Mesendoderm (in vitro differentiated cells): ENCODE measurements around the gene SLC25A20.

ENCODE experiments used
- DNase-seq: peaks from one replicate; pipeline ENCODE4 v3.0.0; 2013
- H2AK5ac ChIP-seq: 2 replicates; pipeline ENCODE4 v1.6.1; 2013; ENCODE audit warnings: low read length, inconsistent platforms
- H2BK120ac ChIP-seq: 2 replicates; pipeline ENCODE4 v1.6.1; 2013; ENCODE audit warnings: low read depth, mild to moderate bottlenecking, low read length, moderate library complexity, mixed read lengths
- H2BK15ac ChIP-seq: replicated peaks from 2 replicates; pipeline ENCODE4 v1.6.1; 2013; ENCODE audit warnings: low read depth, mild to moderate bottlenecking, moderate library complexity
- H2BK5ac ChIP-seq: 2 replicates; pipeline ENCODE4 v1.6.1; 2013; ENCODE audit warnings: low read length, inconsistent platforms
- H3K18ac ChIP-seq: 2 replicates; pipeline ENCODE4 v1.6.1; 2013; ENCODE audit warnings: mild to moderate bottlenecking, low read length, mixed read lengths
- H3K23ac ChIP-seq: one replicate; pipeline ENCODE4 v1.6.1; 2013; ENCODE audit warnings: low read length
- H3K27ac ChIP-seq: 2 replicates; pipeline ENCODE4 v1.5.1; 2013; ENCODE audit warnings: low read depth, mild to moderate bottlenecking, inconsistent platforms, low read length, moderate library complexity
- H3K27me3 ChIP-seq: 2 replicates; pipeline ENCODE4 v1.6.1; 2013; ENCODE audit warnings: low read length, control low read depth, mild to moderate bottlenecking, inconsistent platforms; ENCODE audit not compliant: insufficient read depth, poor library complexity
- H3K36me3 ChIP-seq: 2 replicates; pipeline ENCODE4 v1.6.1; 2013; ENCODE audit warnings: low read length, inconsistent platforms; ENCODE audit not compliant: control insufficient read depth, insufficient read depth
- H3K4ac ChIP-seq: one replicate; pipeline ENCODE4 v1.6.1; 2013; ENCODE audit warnings: low read depth, mild to moderate bottlenecking, low read length, moderate library complexity
- H3K4me1 ChIP-seq: 2 replicates; pipeline ENCODE4 v1.6.1; 2013; ENCODE audit warnings: low read depth, low read length, inconsistent platforms; ENCODE audit not compliant: control insufficient read depth
- H3K4me2 ChIP-seq: 2 replicates; pipeline ENCODE4 v1.6.1; 2013; ENCODE audit warnings: low read length
- H3K4me3 ChIP-seq: 2 replicates; pipeline ENCODE4 v1.5.1; 2013; ENCODE audit warnings: mild to moderate bottlenecking, low read length
- H3K56ac ChIP-seq: one replicate; pipeline ENCODE4 v1.6.1; 2013; ENCODE audit warnings: low read length
- H3K79me1 ChIP-seq: 2 replicates; pipeline ENCODE4 v1.6.1; 2013; ENCODE audit warnings: low read length, inconsistent platforms
- H3K79me2 ChIP-seq: 2 replicates; pipeline ENCODE4 v1.6.1; 2013; ENCODE audit warnings: mild to moderate bottlenecking, low read length; ENCODE audit not compliant: control insufficient read depth, insufficient read depth
- H3K9ac ChIP-seq: 2 replicates; pipeline ENCODE4 v1.6.1; 2013; ENCODE audit warnings: low read length, inconsistent platforms
- H4K5ac ChIP-seq: one replicate; pipeline ENCODE4 v1.6.1; 2013; ENCODE audit warnings: low read length
- H4K8ac ChIP-seq: one replicate; pipeline ENCODE4 v1.6.1; 2013; ENCODE audit warnings: low read depth, mild to moderate bottlenecking, control low read depth, low read length, moderate library complexity
- WGBS: extraction: QIAGEN DNeasy Blood & Tissue Kit; methylation state at CpG from one replicate; pipeline ENCODE4 v1.1.7; 2013; ENCODE audit warnings: low lambda C conversion rate, missing lambda C conversion rate; ENCODE audit not compliant: insufficient coverage; ENCODE audit errors: extremely low coverage; 5-methylcytosine and 5-hydroxymethylcytosine counted together

SLC25A20 gene

GRCh38 chr3:48819234-48820221 lies 79.2 kb downstream of the SLC25A20 start:
- Histone ChIP-seq H2BK5ac (no peak overlapping the region), H3K4ac (no peak overlapping the region), H3K23ac (no peak overlapping the region), H3K9ac (no peak overlapping the region), H4K8ac (no peak overlapping the region), H3K79me1 (peaks cover 2% of the 10 kb centered on the region), H2AK5ac (no peak overlapping the region), H3K79me2 (no peaks in the 10 kb centered on the region), H3K4me3 (no peak overlapping the region), H2BK15ac (no peak overlapping the region), H3K27me3 (no peaks in the 10 kb centered on the region), H3K36me3 (no peaks in the 10 kb centered on the region), H3K4me2 (no peak overlapping the region), H2BK120ac (no peak overlapping the region), H3K56ac (no peak overlapping the region), H3K18ac (no peak overlapping the region), H3K4me1 (no peaks in the 10 kb centered on the region), H3K27ac (no peak overlapping the region), H4K5ac (no peak overlapping the region)
- 100% methylated on average over 1 of the region's 7 CpGs for WGBS
- DNase-seq, result no peak

- WGBS, result no CpG with 5 or more reads among the region's 3 CpGs
- H2AK5ac ChIP-seq, result no peak overlapping the region
- H2BK5ac ChIP-seq, result no peak overlapping the region
- no peak overlapping the region for H3K18ac ChIP-seq
- no peak overlapping the region for H3K9ac ChIP-seq
- H2BK15ac ChIP-seq, result no peak overlapping the region
- H3K56ac ChIP-seq, result no peak overlapping the region
- no peak overlapping the region for H3K23ac ChIP-seq
- no peak overlapping the region for H4K8ac ChIP-seq
- H3K4me1 ChIP-seq, result no peaks in the 10 kb centered on the region
- no peak for DNase-seq
- no peak overlapping the region for H4K5ac ChIP-seq
- H3K27ac ChIP-seq, result no peak overlapping the region
- no peak overlapping the region for H3K4me2 ChIP-seq
- no peaks in the 10 kb centered on the region for H3K27me3 ChIP-seq
- H3K36me3 ChIP-seq, result no peaks in the 10 kb centered on the region
- H3K4ac ChIP-seq, result no peak overlapping the region
- H2BK120ac ChIP-seq, result no peak overlapping the region
- H3K79me1 ChIP-seq, result no peaks in the 10 kb centered on the region
- H3K4me3 ChIP-seq, result no peak overlapping the region
- no peaks in the 10 kb centered on the region for H3K79me2 ChIP-seq
These were observed 87.2 kb downstream of the SLC25A20 start for GRCh38 chr3:48811524-48811923.
